Chondrocyte (in vitro differentiated cells): ENCODE measurements around the gene CPN2. TPM values are rescaled to one million over a fixed set of nuclear protein-coding genes. Genes with fewer than 3 reads are reported as not detected.

Experiments
- DNase-seq: peaks from one replicate; pipeline ENCODE4 v3.0.0; 2021; ENCODE audit warnings: mixed read lengths, low spot score
- H3K27ac Mint-ChIP-seq: one replicate; pipeline ENCODE4 v1.8.0; 2021; ENCODE audit warnings: mild to moderate bottlenecking, moderate library complexity, mixed read lengths; ENCODE audit not compliant: unreplicated experiment
- H3K27me3 Mint-ChIP-seq: 2 replicates; pipeline ENCODE4 v1.8.0; 2021; ENCODE audit warnings: low read depth, mixed read lengths
- H3K36me3 Mint-ChIP-seq: 2 replicates; pipeline ENCODE4 v1.8.0; 2021; ENCODE audit warnings: low read depth, mixed read lengths
- H3K4me1 Mint-ChIP-seq: 2 replicates; pipeline ENCODE4 v1.8.0; 2021; ENCODE audit warnings: low read depth, mild to moderate bottlenecking, mixed read lengths
- H3K4me3 Mint-ChIP-seq: one replicate; pipeline ENCODE4 v1.8.0; 2021; ENCODE audit warnings: mild to moderate bottlenecking, moderate library complexity, mixed read lengths; ENCODE audit not compliant: unreplicated experiment
- H3K9me3 Mint-ChIP-seq: 2 replicates; pipeline ENCODE4 v1.8.0; 2021; ENCODE audit warnings: low read depth, mixed read lengths
- CTCF ChIP-seq: fragments of 200-600 bp; sonication (generic); IDR thresholded peaks from 2 replicates; pipeline ENCODE4 v1.5.0; 2021; ENCODE audit warnings: antibody characterized with exemption, mild to moderate bottlenecking, moderate library complexity
- total RNA-seq: library from RNA; stranded (reverse); gene quantifications from 3 replicates; pipeline ENCODE4 v1.2.1, GENCODE V29; 2021

Gene CPN2
- total RNA-seq, 1 donor from 2014 or later = not detected

GRCh38 chr3:194396539-194396858 is 45.4 kb upstream of the CPN2 start:
- no peak overlapping the region for H3K4me3 Mint-ChIP-seq
- no peak overlapping the region for H3K27ac Mint-ChIP-seq
- TF ChIP-seq CTCF = no peak
- no peak for DNase-seq
- H3K27me3 Mint-ChIP-seq = no peaks in the 10 kb centered on the region
- no peaks in the 10 kb centered on the region for H3K36me3 Mint-ChIP-seq
- H3K4me1 Mint-ChIP-seq = peaks cover 3% of the 10 kb centered on the region
- no peaks in the 10 kb centered on the region for H3K9me3 Mint-ChIP-seq

GRCh38 chr3:194395778-194396538 is 44.8 kb upstream of the CPN2 start:
- Mint-ChIP-seq H3K9me3 (peaks cover 5% of the 10 kb centered on the region), H3K27ac (no peak overlapping the region), H3K27me3 (peaks cover under 1% of the 10 kb centered on the region), H3K4me3 (no peak overlapping the region), H3K36me3 (peaks cover under 1% of the 10 kb centered on the region), H3K4me1 (peaks cover 3% of the 10 kb centered on the region)
- DNase-seq = no peak
- TF ChIP-seq CTCF = no peak

GRCh38 chr3:194395212-194395611 is 44.1 kb upstream of the CPN2 start:
- peaks cover 3% of the 10 kb centered on the region for H3K4me1 Mint-ChIP-seq
- peaks cover 5% of the 10 kb centered on the region for H3K27me3 Mint-ChIP-seq
- H3K4me3 Mint-ChIP-seq = no peak overlapping the region
- DNase-seq = no peak
- H3K27ac Mint-ChIP-seq = no peak overlapping the region
- peaks cover 6% of the 10 kb centered on the region for H3K36me3 Mint-ChIP-seq
- peaks cover 12% of the 10 kb centered on the region for H3K9me3 Mint-ChIP-seq
- no peak for TF ChIP-seq CTCF

DNA sequence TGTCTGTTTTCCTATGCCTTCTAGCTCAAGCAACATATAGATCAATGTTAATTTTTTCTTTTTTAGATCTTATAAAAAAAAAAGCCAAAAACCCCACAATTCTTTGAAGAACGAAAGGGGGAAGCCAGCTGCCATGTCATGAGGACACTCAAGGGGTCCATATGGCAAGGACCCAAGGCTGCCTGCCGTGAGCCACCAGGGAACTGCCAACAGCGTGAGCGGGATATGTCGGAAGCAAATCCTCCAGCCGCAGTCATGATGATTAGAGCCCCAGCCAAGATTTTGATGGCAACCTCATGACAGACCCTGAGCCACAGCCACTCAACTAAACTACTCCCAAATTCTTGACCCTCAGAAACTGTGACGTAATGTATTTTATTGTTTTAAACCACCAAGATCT is 41.4 kb upstream of the CPN2 start:
- no peak for DNase-seq
- Mint-ChIP-seq H3K27me3 (peaks cover 12% of the 10 kb centered on the region), H3K4me3 (no peak overlapping the region), H3K9me3 (peaks cover 21% of the 10 kb centered on the region), H3K36me3 (peaks cover 10% of the 10 kb centered on the region), H3K4me1 (peaks cover 3% of the 10 kb centered on the region), H3K27ac (no peak overlapping the region)
- TF ChIP-seq CTCF = no peak

GRCh38 chr3:194390835-194391234 is 39.7 kb upstream of the CPN2 start:
- H3K27ac Mint-ChIP-seq = no peak overlapping the region

More at GRCh38 chr3:194390835-194391234, 39.7 kb upstream of the CPN2 start:
- no peak for DNase-seq
- TF ChIP-seq CTCF = no peak
- H3K27me3 Mint-ChIP-seq = peaks cover 25% of the 10 kb centered on the region
- no peak overlapping the region for H3K4me3 Mint-ChIP-seq
- H3K36me3 Mint-ChIP-seq = peaks cover 10% of the 10 kb centered on the region
- H3K4me1 Mint-ChIP-seq = no peaks in the 10 kb centered on the region
- H3K9me3 Mint-ChIP-seq = peaks cover 21% of the 10 kb centered on the region
